ENCODE data around the gene MVB12B. TPM values are rescaled to one million over a fixed set of nuclear protein-coding genes. Genes with fewer than 3 reads are reported as not detected.

MVB12B gene
- total and polyA plus RNA-seq, 2 of the 13 experiments (the other 11 are each of a cell fraction or from before 2014, with no cell fraction given), result 12.1 to 30.1 TPM

DNA sequence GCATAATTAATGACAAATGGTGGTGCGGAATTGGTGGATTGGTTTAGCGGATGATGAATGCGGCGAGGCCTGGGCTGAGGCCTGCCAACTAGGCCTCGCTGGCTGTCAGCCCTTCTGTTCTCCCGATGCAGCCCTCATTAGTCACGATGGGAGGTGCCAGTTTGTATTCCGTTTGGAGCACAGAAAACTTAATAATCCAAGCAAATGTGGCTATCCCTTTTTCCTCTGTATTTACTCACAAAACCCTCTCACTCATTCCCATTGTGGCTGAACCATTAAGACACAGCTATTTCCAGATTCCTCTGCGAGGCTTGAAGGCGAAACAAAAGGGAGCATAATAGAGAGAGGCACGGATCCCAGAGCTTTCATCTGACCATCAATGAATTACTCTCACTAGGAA lies 114.3 kb downstream of the MVB12B start:
- BruUV-seq (replicated peaks), result no TSS peak
- TF ChIP-seq BORCS8-MEF2B (CRISPR knock-in tag; IDR thresholded peaks at IDR 0.05) (no peak), ZBTB3 (CRISPR knock-in tag; IDR thresholded peaks at IDR 0.05; ENCODE audit: borderline replicate concordance, low read depth) (no peak), SAFB2 (CRISPR knock-in tag; IDR thresholded peaks at IDR 0.05; ENCODE audit: borderline replicate concordance, low read depth) (no peak), ATF7-NPFF (CRISPR knock-in tag; IDR thresholded peaks at IDR 0.05; ENCODE audit: low read depth) (no peak), RARA (CRISPR knock-in tag; IDR thresholded peaks at IDR 0.05) (no peak), ZNF329 (CRISPR knock-in tag; IDR thresholded peaks at IDR 0.05; ENCODE audit: low read depth) (no peak), ARNT (IDR thresholded peaks at IDR 0.05) (no peak)
- TF ChIP-seq, protein P1, sequence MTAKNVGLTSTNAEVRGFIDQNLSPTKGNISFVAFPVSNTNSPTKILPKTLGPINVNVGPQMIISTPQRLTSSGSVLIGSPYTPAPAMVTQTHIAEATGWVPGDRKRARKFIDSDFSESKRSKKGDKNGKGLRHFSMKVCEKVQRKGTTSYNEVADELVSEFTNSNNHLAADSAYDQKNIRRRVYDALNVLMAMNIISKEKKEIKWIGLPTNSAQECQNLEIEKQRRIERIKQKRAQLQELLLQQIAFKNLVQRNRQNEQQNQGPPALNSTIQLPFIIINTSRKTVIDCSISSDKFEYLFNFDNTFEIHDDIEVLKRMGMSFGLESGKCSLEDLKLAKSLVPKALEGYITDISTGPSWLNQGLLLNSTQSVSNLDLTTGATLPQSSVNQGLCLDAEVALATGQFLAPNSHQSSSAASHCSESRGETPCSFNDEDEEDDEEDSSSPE (CRISPR knock-in tag; IDR thresholded peaks at IDR 0.05), result no peak
- Histone ChIP-seq H3K79me2 (ENCODE audit: insufficient read depth, low read length) (no peaks in the 10 kb centered on the region), H3K4me1 (ENCODE audit: insufficient read depth, low read length) (no peaks in the 10 kb centered on the region), H3K27me3 (ENCODE audit: control insufficient read depth in 1 of 2, insufficient read depth in 2 of 2, low read length in 2 of 2) (no peaks in the 10 kb centered on the region), H3K9ac (ENCODE audit: insufficient read depth, low read depth, low read length) (no peak overlapping the region), H2AFZ (ENCODE audit: low read length) (no peak overlapping the region), H3K4me2 (ENCODE audit: low read depth, low read length) (no peak overlapping the region), H4K20me1 (ENCODE audit: insufficient read depth, low read length) (no peaks in the 10 kb centered on the region), H3K9me3 (ENCODE audit: low read length) (no peaks in the 10 kb centered on the region), H3K36me3 (replicated peaks in 1 of 2; ENCODE audit: control insufficient read depth in 1 of 2, insufficient read depth in 2 of 2, low read length in 2 of 2) (peaks cover 7 to 12% of the 10 kb centered on the region in 2 experiments; a peak in 4 of 5 replicates), H3K4me3 (replicated peaks in 1 of 3; ENCODE audit: insufficient read depth in 1 of 3, low read depth in 2 of 3, low read length in 3 of 3) (no peak overlapping the region), H3K27ac (ENCODE audit: extremely low read length, insufficient read depth, low read length) (no peak overlapping the region)
- ATAC-seq (no peak), DNase-seq (ENCODE audit: low spot score) (no peak), FAIRE-seq (no peak)
- in situ Hi-C loops (cut with HindIII; ENCODE audit: extremely low pct_ligation_motif_present, low pct_unique_long_range_greater_than_20kb) (no loop called here), intact Hi-C loops (cut with micrococcal nuclease; ENCODE audit: unreplicated experiment) (no loop called here)
- 92% methylated on average over 11 of the region's 11 CpGs for WGBS (ENCODE audit: low lambda C conversion rate)
- ChIA-PET CTCF (ENCODE audit: low intra/inter-chr PET ratio, low total read pairs) (no interaction called here), POLR2A (no interaction called here)

DNA sequence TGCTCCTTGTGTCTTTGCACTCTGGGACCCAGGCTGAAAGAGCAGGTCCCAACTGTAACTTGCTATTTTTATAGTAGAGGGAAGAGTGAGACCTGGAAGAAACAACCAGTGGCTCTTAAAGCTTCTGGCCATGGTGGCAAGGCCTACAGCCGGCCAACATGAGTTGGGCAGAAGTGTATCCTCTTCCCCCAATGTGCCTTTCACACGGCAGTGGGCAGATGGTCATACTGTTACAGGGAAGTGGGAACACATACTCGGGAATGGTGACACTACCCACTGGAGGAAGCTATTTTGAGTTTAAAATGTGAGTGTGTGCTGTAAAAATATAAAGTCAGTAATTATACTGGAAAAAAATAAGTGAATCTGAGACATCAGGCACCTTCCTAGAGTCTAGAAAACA lies 116.0 kb downstream of the MVB12B start:
- DNase-seq (ENCODE audit: low spot score) (no peak), FAIRE-seq (no peak), ATAC-seq (no peak)
- no peak overlapping the region for H3K4me2 ChIP-seq (ENCODE audit: low read depth, low read length)
- intact Hi-C loops (cut with micrococcal nuclease; ENCODE audit: unreplicated experiment) (no loop called here), in situ Hi-C loops (cut with HindIII; ENCODE audit: extremely low pct_ligation_motif_present, low pct_unique_long_range_greater_than_20kb) (no loop called here)
- no peaks in the 10 kb centered on the region for H4K20me1 ChIP-seq (ENCODE audit: insufficient read depth, low read length)
- POLR2A ChIA-PET, result no interaction called here
- no peaks in the 10 kb centered on the region for H3K79me2 ChIP-seq (ENCODE audit: insufficient read depth, low read length)
- no TSS peak for BruUV-seq (replicated peaks)
- no peaks in the 10 kb centered on the region for H3K27me3 ChIP-seq (ENCODE audit: control insufficient read depth in 1 of 2, insufficient read depth in 2 of 2, low read length in 2 of 2)
- no peak for TF ChIP-seq ZBTB20 (CRISPR knock-in tag; IDR thresholded peaks at IDR 0.05; ENCODE audit: borderline replicate concordance, low read depth)
- TF ChIP-seq, protein P2, sequence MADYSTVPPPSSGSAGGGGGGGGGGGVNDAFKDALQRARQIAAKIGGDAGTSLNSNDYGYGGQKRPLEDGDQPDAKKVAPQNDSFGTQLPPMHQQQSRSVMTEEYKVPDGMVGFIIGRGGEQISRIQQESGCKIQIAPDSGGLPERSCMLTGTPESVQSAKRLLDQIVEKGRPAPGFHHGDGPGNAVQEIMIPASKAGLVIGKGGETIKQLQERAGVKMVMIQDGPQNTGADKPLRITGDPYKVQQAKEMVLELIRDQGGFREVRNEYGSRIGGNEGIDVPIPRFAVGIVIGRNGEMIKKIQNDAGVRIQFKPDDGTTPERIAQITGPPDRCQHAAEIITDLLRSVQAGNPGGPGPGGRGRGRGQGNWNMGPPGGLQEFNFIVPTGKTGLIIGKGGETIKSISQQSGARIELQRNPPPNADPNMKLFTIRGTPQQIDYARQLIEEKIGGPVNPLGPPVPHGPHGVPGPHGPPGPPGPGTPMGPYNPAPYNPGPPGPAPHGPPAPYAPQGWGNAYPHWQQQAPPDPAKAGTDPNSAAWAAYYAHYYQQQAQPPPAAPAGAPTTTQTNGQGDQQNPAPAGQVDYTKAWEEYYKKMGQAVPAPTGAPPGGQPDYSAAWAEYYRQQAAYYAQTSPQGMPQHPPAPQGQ (CRISPR knock-in tag; IDR thresholded peaks at IDR 0.05; ENCODE audit: borderline replicate concordance), result no peak
- CTCF ChIA-PET (ENCODE audit: low intra/inter-chr PET ratio, low total read pairs), result no interaction called here
- peaks cover 7 to 9% of the 10 kb centered on the region in 2 experiments; a peak in 3 of 5 replicates for H3K36me3 ChIP-seq (replicated peaks in 1 of 2; ENCODE audit: control insufficient read depth in 1 of 2, insufficient read depth in 2 of 2, low read length in 2 of 2)
- H3K9me3 ChIP-seq (ENCODE audit: low read length), result no peaks in the 10 kb centered on the region
- no peak overlapping the region for H2AFZ ChIP-seq (ENCODE audit: low read length)
- H3K4me1 ChIP-seq (ENCODE audit: insufficient read depth, low read length), result no peaks in the 10 kb centered on the region
- no peak overlapping the region for H3K4me3 ChIP-seq (replicated peaks in 1 of 3; ENCODE audit: insufficient read depth in 1 of 3, low read depth in 2 of 3, low read length in 3 of 3)
- H3K9ac ChIP-seq (ENCODE audit: insufficient read depth, low read depth, low read length), result no peak overlapping the region
- no peak overlapping the region for H3K27ac ChIP-seq (ENCODE audit: extremely low read length, insufficient read depth, low read length)
- WGBS (ENCODE audit: low lambda C conversion rate), result 96% methylated on average over 3 of the region's 3 CpGs
